WTC11 (cell line): ENCODE measurements around the gene MDFIC2. TPM values are rescaled to one million over a fixed set of nuclear protein-coding genes. Genes with fewer than 3 reads are reported as not detected.

Experiments used
- ATAC-seq: fragments of 200-7000 bp; cut with Tn5 transposase; 2 replicates; pipeline ENCODE4 v1.10.0; 2021; ENCODE audit warnings: mild to moderate bottlenecking, moderate library complexity
- CTCF ChIA-PET: fragments of 300-600 bp; sonication (Branson Sonifier 250); formaldehyde crosslinking; loops from one replicate; lab custom pipeline; 2021; ENCODE audit warnings: antibody characterized with exemption; lab: Charles Lee
- POLR2A ChIA-PET: fragments of 350-600 bp; sonication (Branson Sonifier 250); formaldehyde crosslinking; loops from one replicate; lab custom pipeline; 2021; ENCODE audit warnings: antibody characterized with exemption; lab: Charles Lee
- DNase-seq: peaks from one replicate; pipeline ENCODE4 v3.0.0; 2021; ENCODE audit warnings: low spot score
- H3K27ac Mint-ChIP-seq: 2 replicates; pipeline ENCODE4 v1.8.0; 2021; ENCODE audit warnings: mixed read lengths
- H3K27me3 Mint-ChIP-seq: 2 replicates; pipeline ENCODE4 v1.8.0; 2021; ENCODE audit warnings: low read depth, mild to moderate bottlenecking, moderate library complexity, mixed read lengths
- H3K36me3 Mint-ChIP-seq: 2 replicates; pipeline ENCODE4 v1.8.0; 2021; ENCODE audit warnings: mixed read lengths
- H3K4me1 Mint-ChIP-seq: 2 replicates; pipeline ENCODE4 v1.8.0; 2022; ENCODE audit warnings: mixed read lengths
- H3K4me3 Mint-ChIP-seq: 2 replicates; pipeline ENCODE4 v1.8.0; 2021; ENCODE audit warnings: mild to moderate bottlenecking, moderate library complexity, mixed read lengths
- H3K9me3 Mint-ChIP-seq: 2 replicates; pipeline ENCODE4 v1.8.0; 2021; ENCODE audit warnings: mixed read lengths
- E2F5 ChIP-seq: sonication (generic); formaldehyde crosslinking; IDR thresholded peaks from 2 replicates; pipeline ENCODE4 v1.8.1; 2022; ENCODE audit warnings: mild to moderate bottlenecking, moderate library complexity, missing genetic modification reagents
- ERG ChIP-seq: fragments of 250-450 bp; sonication (Bioruptor Pico); IDR thresholded peaks from 2 replicates; pipeline ENCODE4 v1.8.0; 2021; ENCODE audit warnings: mild to moderate bottlenecking
- ETV6 ChIP-seq: sonication (generic); formaldehyde crosslinking; IDR thresholded peaks from 2 replicates; pipeline ENCODE4 v1.8.1; 2022; ENCODE audit warnings: mild to moderate bottlenecking, missing genetic modification reagents
- GABPB1 ChIP-seq: sonication (generic); formaldehyde crosslinking; IDR thresholded peaks from 2 replicates; pipeline ENCODE4 v1.8.1; 2023; ENCODE audit warnings: mild to moderate bottlenecking, missing genetic modification reagents
- HMGA2 ChIP-seq: fragments of 250-450 bp; sonication (Bioruptor Pico); IDR thresholded peaks from 2 replicates; pipeline ENCODE4 v1.4.0; 2021; ENCODE audit warnings: mild to moderate bottlenecking, moderate library complexity
- HMGXB4 ChIP-seq: sonication (generic); formaldehyde crosslinking; IDR thresholded peaks from 2 replicates; pipeline ENCODE4 v1.8.1; 2023; ENCODE audit warnings: mild to moderate bottlenecking, moderate library complexity, missing genetic modification reagents
- IRF2 ChIP-seq: sonication (generic); formaldehyde crosslinking; IDR thresholded peaks from 2 replicates; pipeline ENCODE4 v1.8.0; 2022; ENCODE audit warnings: low read depth, missing genetic modification reagents, borderline replicate concordance
- JAZF1 ChIP-seq: fragments of 250-450 bp; sonication (Bioruptor Pico); IDR thresholded peaks from 2 replicates; pipeline ENCODE4 v1.9.0; 2021; ENCODE audit warnings: moderate library complexity, mild to moderate bottlenecking, inconsistent platforms
- KAT7 ChIP-seq: sonication (generic); formaldehyde crosslinking; IDR thresholded peaks from 2 replicates; pipeline ENCODE4 v1.8.1; 2023; ENCODE audit warnings: missing genetic modification reagents, mild to moderate bottlenecking, borderline replicate concordance
- MAX ChIP-seq: sonication (generic); formaldehyde crosslinking; IDR thresholded peaks from 2 replicates; pipeline ENCODE4 v1.8.0; 2022; ENCODE audit warnings: mild to moderate bottlenecking, missing genetic modification reagents
- MLX ChIP-seq: sonication (generic); formaldehyde crosslinking; IDR thresholded peaks from 2 replicates; pipeline ENCODE4 v1.8.1; 2023; ENCODE audit warnings: mild to moderate bottlenecking, missing genetic modification reagents, moderate library complexity
- MYBL2 ChIP-seq: sonication (generic); formaldehyde crosslinking; IDR thresholded peaks from 2 replicates; pipeline ENCODE4 v1.8.1; 2023; ENCODE audit warnings: mild to moderate bottlenecking, moderate library complexity, missing genetic modification reagents
- NFATC4 ChIP-seq: fragments of 250-450 bp; sonication (Bioruptor Pico); IDR thresholded peaks from 2 replicates; pipeline ENCODE4 v1.9.0; 2021; ENCODE audit warnings: mild to moderate bottlenecking
- NFYB ChIP-seq: sonication (generic); formaldehyde crosslinking; conservative IDR thresholded peaks from 2 replicates; pipeline ENCODE4 v1.8.0; 2022; ENCODE audit warnings: low read depth, missing genetic modification reagents
- NR3C1 ChIP-seq: sonication (generic); formaldehyde crosslinking; conservative IDR thresholded peaks from 2 replicates; pipeline ENCODE4 v1.8.1; 2023; ENCODE audit warnings: low read depth, mild to moderate bottlenecking, missing genetic modification reagents
- PREB ChIP-seq: sonication (generic); formaldehyde crosslinking; IDR thresholded peaks from 2 replicates; pipeline ENCODE4 v1.8.1; 2022; ENCODE audit warnings: mild to moderate bottlenecking, missing genetic modification reagents, moderate library complexity, borderline replicate concordance
- RORB ChIP-seq: fragments of 250-450 bp; sonication (Bioruptor Pico); IDR thresholded peaks from 2 replicates; pipeline ENCODE4 v1.9.0; 2021; ENCODE audit warnings: mild to moderate bottlenecking
- SMAD3 ChIP-seq: sonication (generic); formaldehyde crosslinking; IDR thresholded peaks from 2 replicates; pipeline ENCODE4 v1.8.0; 2022; ENCODE audit warnings: missing genetic modification reagents, mild to moderate bottlenecking, borderline replicate concordance
- SOX15 ChIP-seq: fragments of 250-450 bp; sonication (Bioruptor Pico); IDR thresholded peaks from 2 replicates; pipeline ENCODE4 v1.9.0; 2021; ENCODE audit warnings: mild to moderate bottlenecking
- TEAD1 ChIP-seq: sonication (generic); formaldehyde crosslinking; IDR thresholded peaks from 2 replicates; pipeline ENCODE4 v1.8.0; 2022; ENCODE audit warnings: mild to moderate bottlenecking, missing genetic modification reagents
- TP53 ChIP-seq: sonication (generic); formaldehyde crosslinking; IDR thresholded peaks from 2 replicates; pipeline ENCODE4 v1.8.1; 2023; ENCODE audit warnings: mild to moderate bottlenecking, missing genetic modification reagents
- ZBTB21 ChIP-seq: sonication (generic); formaldehyde crosslinking; IDR thresholded peaks from 2 replicates; pipeline ENCODE4 v1.8.1; 2023; ENCODE audit warnings: mild to moderate bottlenecking, missing genetic modification reagents, borderline replicate concordance
- ZNF121 ChIP-seq: sonication (generic); formaldehyde crosslinking; IDR thresholded peaks from 2 replicates; pipeline ENCODE4 v1.8.0; 2023; ENCODE audit warnings: missing genetic modification reagents
- ZNF138 ChIP-seq: sonication (generic); formaldehyde crosslinking; conservative IDR thresholded peaks from 2 replicates; pipeline ENCODE4 v1.8.1; 2022; ENCODE audit warnings: mild to moderate bottlenecking, moderate library complexity, missing genetic modification reagents
- ZNF219 ChIP-seq: sonication (generic); formaldehyde crosslinking; IDR thresholded peaks from 2 replicates; pipeline ENCODE4 v1.8.0; 2023; ENCODE audit warnings: missing genetic modification reagents, mild to moderate bottlenecking, borderline replicate concordance
- ZNF232 ChIP-seq: sonication (generic); formaldehyde crosslinking; IDR thresholded peaks from 2 replicates; pipeline ENCODE4 v1.8.0; 2022; ENCODE audit warnings: mild to moderate bottlenecking, missing genetic modification reagents
- ZNF317 ChIP-seq: sonication (generic); formaldehyde crosslinking; IDR thresholded peaks from 2 replicates; pipeline ENCODE4 v1.8.1; 2023; ENCODE audit warnings: low read depth, mild to moderate bottlenecking, moderate library complexity, missing genetic modification reagents, borderline replicate concordance
- ZNF416 ChIP-seq: fragments of 250-450 bp; sonication (Bioruptor Pico); IDR thresholded peaks from 2 replicates; pipeline ENCODE4 v1.9.0; 2021; ENCODE audit warnings: mild to moderate bottlenecking, inconsistent platforms
- ZNF512 ChIP-seq: sonication (generic); formaldehyde crosslinking; IDR thresholded peaks from 2 replicates; pipeline ENCODE4 v1.8.1; 2022; ENCODE audit warnings: missing genetic modification reagents, borderline replicate concordance
- total RNA-seq: library from RNA; stranded (reverse); gene quantifications from 3 replicates; pipeline ENCODE4 v1.2.3, GENCODE V29; 2021

MDFIC2 gene
- total RNA-seq, 1 experiment from 2014 or later = not detected

GRCh38 chr3:70244422-70244821 is 68.0 kb downstream of the MDFIC2 start:
- TF ChIP-seq ERG (CRISPR knock-in tag) (no peak), ZNF138 (CRISPR knock-in tag) (no peak), JAZF1 (CRISPR knock-in tag) (no peak), ZNF416 (no peak), GABPB1 (CRISPR knock-in tag) (no peak), MAX (CRISPR knock-in tag) (no peak), ZNF219 (CRISPR knock-in tag) (no peak), ZBTB21 (no peak), ZNF317 (CRISPR knock-in tag) (no peak), ZNF121 (CRISPR knock-in tag) (no peak), E2F5 (no peak), RORB (no peak), ETV6 (CRISPR knock-in tag) (no peak), NFATC4 (CRISPR knock-in tag) (no peak), KAT7 (no peak), HMGA2 (CRISPR knock-in tag) (no peak), ZNF232 (no peak), NR3C1 (CRISPR knock-in tag) (no peak)
- TF ChIP-seq, all 79 proteins: peak for 0
- Mint-ChIP-seq H3K4me1 (peaks cover 31% of the 10 kb centered on the region), H3K27ac (no peak overlapping the region), H3K9me3 (peaks cover 4% of the 10 kb centered on the region), H3K27me3 (no peaks in the 10 kb centered on the region), H3K36me3 (peaks cover 3% of the 10 kb centered on the region), H3K4me3 (no peak overlapping the region)
- no peak for ATAC-seq
- POLR2A ChIA-PET = no interaction called here
- CTCF ChIA-PET = no interaction called here
- no peak for DNase-seq

GRCh38 chr3:70242297-70242882 is 70.0 kb downstream of the MDFIC2 start:
- no peak overlapping the region for H3K4me3 Mint-ChIP-seq
- ChIA-PET POLR2A (no interaction called here), CTCF (no interaction called here)
- DNase-seq (no peak), ATAC-seq (no peak)
- H3K27me3 Mint-ChIP-seq = no peaks in the 10 kb centered on the region
- H3K27ac Mint-ChIP-seq = no peak overlapping the region
- H3K4me1 Mint-ChIP-seq = peaks cover 32% of the 10 kb centered on the region
- TF ChIP-seq SMAD3 (CRISPR knock-in tag) (no peak), IRF2 (CRISPR knock-in tag) (no peak), JAZF1 (CRISPR knock-in tag) (no peak), PREB (no peak), TP53 (CRISPR knock-in tag) (no peak)
- H3K36me3 Mint-ChIP-seq = peaks cover 3% of the 10 kb centered on the region
- peaks cover 4% of the 10 kb centered on the region for H3K9me3 Mint-ChIP-seq

GRCh38 chr3:70233812-70234211 is 78.6 kb downstream of the MDFIC2 start:
- peaks cover 4% of the 10 kb centered on the region for H3K4me1 Mint-ChIP-seq
- TF ChIP-seq HMGXB4 (CRISPR knock-in tag) (no peak), ZNF512 (CRISPR knock-in tag) (no peak), MLX (no peak), MYBL2 (CRISPR knock-in tag) (no peak), SOX15 (no peak), NFYB (CRISPR knock-in tag) (no peak), TEAD1 (CRISPR knock-in tag) (no peak)

More at GRCh38 chr3:70233812-70234211, 78.6 kb downstream of the MDFIC2 start:
- ATAC-seq (no peak), DNase-seq (no peak)
- H3K27ac Mint-ChIP-seq = no peak overlapping the region
- H3K4me3 Mint-ChIP-seq = no peak overlapping the region
- H3K9me3 Mint-ChIP-seq = 0 out of 2 replicates have a peak, but pooled peaks cover 3% of the 10 kb centered on the region
- no peaks in the 10 kb centered on the region; the same call in 1 of the 2 replicates for H3K27me3 Mint-ChIP-seq
- H3K36me3 Mint-ChIP-seq = no peaks in the 10 kb centered on the region
- POLR2A ChIA-PET = no interaction called here
- CTCF ChIA-PET = no interaction called here
